ENCODE measurements around the gene TLR3.
A peak's percentile ranks its signal among the peaks of the same experiment; 100 is the strongest.
"Not testable (repeated sequence)": the region's sequence is repeated elsewhere in the genome, so short reads cannot be mapped to it uniquely, and the experiment has no call there.

TLR3 gene

DNA sequence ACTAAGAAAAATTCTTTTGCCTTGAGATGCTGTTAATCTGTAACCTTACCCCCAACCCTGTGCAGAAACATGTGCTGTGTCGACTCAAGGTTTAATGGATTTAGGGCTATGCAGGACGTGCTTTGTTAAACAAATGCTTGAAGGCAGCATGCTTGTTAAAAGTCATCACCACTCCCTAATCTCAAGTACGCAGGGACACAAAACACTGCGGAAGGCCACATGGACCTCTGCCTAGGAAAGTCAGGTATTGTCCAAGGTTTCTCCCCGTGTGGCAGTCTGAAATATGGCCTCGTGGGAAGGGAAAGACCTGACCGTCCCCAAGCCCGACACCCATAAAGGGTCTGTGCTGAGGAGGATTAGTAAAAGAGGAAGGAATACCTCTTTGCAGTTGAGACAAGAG lies 18.8 kb upstream of the TLR3 start:
- not testable (repeated sequence) for DNase-seq

DNA sequence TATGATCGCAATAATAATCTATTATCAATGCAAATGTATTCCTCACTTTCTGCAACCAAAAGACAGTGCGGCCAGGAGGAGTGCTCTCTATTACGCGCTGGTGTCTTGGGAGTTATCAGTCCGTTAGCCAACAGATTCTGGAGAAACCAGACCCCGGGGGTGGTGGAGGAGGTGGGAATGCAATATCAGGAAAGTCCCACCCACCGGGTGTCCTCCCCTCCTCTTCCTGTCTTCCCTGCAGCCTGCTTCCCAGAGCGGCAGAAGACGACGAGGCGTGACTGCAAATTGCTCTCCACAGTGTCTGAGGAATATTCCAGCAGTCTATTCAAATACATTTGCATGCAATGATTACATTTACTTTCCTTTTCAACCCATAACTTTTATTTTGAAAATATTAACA lies 17.9 kb upstream of the TLR3 start:
- DNase-seq, result no peak

DNA sequence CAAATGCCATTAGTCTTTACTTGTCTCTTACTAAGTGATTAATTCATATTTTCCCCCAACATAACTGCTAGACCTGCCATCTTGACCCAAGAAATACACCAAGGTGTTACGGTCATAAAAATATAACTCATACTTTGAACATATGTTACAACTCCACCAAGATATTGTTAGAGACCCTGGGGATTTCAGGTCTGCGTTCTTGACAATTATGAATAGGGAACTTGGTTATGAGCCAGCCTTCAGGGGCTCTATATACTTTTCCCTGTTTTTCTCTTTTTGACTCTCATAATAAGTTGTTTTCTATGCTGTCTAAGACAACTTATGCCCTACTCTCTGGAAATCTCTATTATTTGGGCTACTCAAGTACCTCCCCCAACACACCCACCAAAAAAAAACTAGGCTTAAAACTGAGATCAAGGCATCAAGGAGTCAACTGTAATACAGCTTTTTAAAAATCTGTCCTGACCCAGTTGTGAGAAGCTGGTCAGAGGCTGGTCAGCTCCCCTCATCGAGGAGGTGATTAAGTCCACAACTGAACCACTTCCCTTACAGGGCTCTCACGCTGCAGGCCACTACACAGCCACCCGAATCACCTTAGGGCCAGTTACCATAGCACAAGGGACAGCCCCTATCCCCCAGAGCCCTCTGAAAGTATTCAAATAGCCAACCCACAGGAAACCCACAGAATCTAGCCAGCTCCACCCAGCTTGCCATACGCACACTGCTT lies 10.5 kb upstream of the TLR3 start:
- DNase-seq, result peak in 1 of 2 donors; percentile 5

DNA sequence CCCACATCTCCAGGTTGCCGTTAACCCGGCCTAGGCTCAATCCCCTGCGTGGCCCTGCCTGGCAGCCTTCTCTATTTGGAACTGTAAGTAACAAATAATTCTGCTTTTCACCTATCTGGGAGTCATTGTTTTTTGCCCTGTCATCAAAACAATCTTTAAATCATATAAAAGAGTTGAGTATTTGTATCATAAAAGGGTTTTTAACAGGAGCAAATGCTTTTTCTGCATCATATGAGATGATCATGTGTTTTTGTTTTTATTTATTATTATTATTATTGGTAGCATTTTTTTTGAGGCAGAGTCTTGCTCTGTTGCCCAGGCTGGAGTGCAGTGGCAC lies 10.0 kb upstream of the TLR3 start:
- DNase-seq, result no peak

DNA sequence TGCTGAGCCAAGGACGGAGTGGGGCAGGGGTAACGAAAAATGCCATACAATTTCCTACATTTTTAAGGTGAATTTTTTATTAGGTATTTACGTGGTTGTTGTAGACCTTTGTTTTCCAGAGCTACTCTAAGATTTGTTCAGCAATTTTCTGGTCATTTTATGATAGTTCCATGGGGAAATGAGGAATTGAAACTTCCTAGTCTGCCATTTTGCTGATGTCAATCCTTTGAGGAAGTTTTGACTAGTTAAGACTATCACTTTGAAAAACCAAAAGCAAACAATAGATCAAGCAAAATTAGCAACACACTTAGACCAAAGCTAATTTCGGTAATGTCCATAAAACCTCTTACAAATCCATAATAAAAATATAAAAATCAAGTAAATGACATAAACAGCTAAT lies 7.0 kb upstream of the TLR3 start:
- DNase-seq, result no peak

DNA sequence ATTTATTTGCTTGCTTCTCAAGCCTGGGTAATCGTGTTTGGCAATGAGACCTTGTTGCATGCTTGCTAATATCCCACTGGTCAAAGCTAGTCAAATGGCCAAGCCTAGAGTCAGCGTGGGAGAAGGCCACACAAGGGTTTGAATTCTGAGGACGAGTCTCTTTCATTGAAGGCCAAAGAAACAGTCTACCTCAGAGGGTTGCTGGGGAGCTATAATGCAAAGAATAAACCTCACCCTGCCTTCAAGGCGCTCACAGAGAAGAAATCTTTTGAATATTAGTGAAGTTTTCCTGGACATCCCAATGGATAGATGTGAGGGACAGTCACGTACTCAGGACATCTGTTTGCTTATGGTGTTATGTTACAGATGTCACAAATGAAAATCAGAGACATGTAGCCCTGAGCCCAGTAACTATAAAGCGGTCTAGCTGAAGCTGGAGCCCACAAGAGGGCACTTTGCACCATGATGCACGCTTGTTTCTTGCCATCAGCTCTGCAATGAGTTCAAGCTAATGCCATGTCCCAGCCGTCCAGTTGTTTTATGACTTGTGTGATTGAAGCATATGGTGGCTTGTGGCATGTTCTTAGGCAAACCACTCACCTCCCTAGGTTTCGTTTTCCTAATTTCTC lies 1.1 kb upstream of the TLR3 start:
- peak; percentile 36 to 62 for DNase-seq

DNA sequence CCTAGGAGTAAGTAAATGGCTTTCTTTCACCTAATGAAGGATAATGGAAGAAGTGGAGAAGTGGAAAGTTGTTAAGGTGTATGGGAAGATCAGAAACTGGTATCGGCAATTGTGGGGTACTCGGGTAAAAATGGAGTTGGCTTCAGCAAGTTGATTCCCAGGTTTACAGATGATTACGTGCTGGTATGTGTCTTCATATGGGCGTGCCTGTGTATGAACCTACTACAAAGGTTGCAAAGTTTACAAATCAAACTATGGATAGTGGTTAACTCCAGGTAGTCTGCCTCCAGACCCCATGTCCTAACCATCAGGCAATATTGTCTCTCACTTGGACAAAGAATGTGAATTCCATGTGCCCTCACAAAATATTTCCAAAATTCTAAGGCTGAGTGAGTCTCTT lies 773 bp downstream of the TLR3 start:
- DNase-seq, result no peak

DNA sequence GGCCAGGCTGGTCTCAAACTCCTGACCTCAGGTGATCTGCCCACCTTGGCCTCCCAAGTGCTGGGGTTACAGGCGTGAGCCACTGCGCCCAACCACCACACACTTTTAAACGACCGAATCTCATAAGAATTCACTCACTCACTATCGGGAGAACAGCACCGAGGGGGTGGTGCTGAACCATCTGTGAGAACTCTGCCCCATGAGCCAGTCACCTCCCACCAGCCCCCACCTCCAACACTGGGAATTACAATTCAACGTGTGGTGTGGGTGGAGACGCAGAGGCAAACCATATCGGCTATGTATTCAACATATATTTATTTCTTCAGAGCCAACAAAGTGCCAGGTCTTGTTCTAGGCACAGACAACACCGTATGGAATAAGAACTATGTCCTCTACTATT lies 3.6 kb downstream of the TLR3 start:
- DNase-seq, result no peak

DNA sequence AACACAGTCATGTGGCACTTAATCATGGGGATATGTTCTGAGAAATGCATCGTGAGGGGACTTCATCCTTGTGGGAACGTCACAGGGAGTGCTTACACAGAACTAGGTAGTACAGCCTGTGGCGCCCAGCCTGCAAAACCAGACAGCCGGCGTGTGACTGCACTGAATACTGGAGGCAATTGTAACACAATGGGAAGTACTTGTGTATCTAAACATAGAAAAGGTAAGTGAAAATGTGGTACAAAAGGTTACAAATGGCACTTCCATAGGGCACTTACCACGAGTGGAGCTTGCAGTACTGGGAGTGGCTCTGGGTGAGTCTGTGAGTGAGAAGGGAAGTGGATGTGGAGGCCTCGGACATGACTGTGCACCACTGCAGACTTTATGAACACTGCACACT lies 5.2 kb downstream of the TLR3 start:
- DNase-seq, result no peak

DNA sequence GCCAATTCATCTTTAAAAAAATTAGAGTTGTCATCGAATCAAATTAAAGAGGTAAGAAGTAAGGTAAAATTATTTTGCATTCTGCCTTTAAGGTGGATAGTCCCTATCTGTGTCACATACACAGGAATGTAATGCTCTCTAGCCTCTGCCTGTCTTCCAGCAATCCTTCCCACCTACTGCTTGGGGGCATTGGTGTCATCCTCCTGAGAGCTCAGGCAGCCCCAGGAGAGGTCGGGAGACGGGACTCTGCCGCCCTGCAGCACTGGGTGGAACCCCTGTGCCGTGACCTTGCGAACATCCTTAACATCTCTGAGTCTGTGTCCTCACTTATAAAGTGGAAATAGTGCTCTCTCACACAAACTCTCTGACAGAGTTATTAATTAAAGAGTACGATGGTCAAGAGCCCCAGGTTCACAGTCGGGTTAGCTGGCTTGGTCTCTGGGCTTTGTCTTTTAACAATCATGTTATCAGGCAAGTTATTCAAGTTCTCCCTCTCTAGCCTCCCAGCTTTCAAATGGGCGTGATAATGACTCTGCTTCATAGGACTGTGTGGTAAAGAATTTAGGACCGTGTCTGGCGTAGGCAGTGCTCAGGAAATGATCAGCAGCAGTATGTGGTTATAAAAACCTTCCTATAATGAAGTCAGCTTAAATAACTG lies 10.2 kb downstream of the TLR3 start:
- DNase-seq, result no peak

DNA sequence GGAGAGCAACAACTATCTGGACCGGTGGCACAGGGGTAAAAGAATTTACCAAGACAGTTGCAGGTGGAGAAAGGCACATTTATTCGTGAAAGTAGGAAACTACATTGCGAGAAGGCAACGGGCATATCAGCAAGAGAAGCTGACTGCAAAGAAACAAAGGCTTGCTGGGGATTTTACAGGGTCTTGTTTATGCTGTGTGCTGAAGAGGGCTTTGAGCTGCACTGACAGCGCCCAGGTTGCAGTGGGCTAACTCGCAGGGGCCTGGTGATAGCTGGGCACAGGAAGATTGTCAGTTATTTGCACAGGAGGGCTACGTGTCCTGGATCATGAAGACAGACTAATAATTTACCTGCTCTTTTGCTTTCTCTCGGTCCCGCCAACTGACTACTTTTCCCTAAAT lies 10.7 kb downstream of the TLR3 start:
- DNase-seq, result no peak

DNA sequence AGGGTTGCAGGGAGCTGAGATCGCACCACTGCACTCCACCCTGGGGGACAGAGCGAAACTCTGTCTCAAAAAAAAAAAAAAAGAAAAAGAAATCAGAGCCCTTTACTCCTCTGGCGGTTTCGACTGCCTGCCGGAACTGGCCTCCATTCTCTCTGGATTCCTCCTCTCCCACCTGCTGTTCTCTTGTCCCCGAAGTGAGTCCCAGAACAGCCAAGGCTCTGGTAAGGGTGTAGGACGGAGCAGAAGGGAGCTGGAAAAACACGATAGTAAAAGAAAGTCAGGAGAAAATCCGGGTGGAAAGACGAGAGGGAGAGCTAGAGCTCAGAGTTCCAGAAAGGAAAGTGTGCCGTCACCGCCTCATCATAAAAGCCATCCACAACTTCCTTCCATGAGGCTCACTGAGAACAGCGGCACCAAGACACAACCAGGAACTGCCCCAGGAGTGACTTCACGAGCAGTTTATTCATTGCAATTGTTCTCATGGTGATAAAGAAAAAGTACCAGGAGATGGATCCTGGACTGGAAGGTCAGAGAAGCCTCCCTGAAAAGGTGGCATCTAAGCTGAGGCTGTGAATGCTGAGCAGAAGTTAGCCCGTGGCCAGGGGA lies 12.3 kb downstream of the TLR3 start:
- DNase-seq, result no peak

DNA sequence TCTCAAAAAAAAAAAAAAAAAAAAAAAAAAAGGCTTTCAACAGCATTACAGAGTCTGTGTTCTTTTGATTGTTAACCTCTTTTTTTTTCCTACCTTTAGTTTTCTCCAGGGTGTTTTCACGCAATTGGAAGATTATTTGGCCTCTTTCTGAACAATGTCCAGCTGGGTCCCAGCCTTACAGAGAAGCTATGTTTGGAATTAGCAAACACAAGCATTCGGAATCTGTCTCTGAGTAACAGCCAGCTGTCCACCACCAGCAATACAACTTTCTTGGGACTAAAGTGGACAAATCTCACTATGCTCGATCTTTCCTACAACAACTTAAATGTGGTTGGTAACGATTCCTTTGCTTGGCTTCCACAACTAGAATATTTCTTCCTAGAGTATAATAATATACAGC lies 13.3 kb downstream of the TLR3 start:
- DNase-seq, result no peak

DNA sequence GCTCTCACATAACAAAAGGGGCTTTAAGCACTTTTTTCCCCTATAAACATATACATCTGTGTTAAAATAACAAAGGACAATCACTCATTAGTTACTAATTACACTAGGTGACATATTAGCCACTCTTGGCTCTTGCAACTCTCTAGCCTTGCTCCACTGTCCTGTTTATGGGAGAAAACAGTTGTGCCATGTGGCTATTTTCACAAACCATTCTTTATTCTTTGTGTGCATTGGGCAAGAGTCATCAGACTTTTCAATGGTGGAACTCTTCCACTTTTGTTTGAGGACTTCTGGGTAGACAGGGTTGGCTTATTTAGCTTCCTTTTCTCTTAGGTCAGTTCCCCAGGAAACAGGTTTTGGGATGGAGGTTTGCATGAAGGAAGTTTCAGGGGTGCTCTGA lies 19.6 kb downstream of the TLR3 start:
- no peak for DNase-seq

DNA sequence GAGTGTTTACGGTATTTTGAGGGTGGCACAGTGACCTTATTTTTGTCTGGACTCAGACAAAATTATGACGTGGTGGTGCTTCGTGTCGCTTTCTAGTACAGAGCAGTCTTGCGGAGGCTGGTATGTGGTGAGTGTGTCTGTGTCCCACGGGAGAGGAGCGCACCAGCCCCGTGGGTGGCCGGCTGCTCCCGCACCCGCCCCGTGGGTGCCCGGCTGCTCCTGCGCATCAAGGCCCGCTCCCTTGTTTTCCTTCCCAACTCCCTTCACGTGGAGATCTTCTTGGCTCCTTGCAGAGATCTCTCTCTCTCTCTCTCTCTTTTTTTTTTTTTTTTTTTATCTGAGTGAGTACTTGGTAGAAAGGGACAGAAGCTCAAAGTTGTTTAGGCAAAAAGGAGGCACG lies 23.3 kb downstream of the TLR3 start:
- DNase-seq, result no peak

DNA sequence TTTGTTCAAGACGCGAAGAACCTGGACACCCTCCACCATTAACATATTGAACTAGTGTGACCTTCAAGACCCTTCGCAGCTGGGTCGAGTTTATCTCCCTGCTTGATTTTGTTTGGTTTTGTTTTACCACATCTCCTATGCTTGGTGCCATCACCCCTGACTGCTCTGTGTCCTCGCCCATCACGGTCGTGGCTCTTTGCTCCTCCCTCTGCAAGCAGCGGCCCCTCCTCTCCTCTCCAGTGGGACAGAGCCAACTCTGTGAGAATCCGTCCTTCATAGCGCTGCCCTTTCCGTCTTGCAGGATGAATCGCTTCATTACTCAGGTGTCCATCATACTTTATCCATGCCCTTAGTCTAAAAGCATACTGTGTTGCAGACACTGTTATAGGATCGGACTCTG lies 26.4 kb downstream of the TLR3 start:
- no peak for DNase-seq

DNA sequence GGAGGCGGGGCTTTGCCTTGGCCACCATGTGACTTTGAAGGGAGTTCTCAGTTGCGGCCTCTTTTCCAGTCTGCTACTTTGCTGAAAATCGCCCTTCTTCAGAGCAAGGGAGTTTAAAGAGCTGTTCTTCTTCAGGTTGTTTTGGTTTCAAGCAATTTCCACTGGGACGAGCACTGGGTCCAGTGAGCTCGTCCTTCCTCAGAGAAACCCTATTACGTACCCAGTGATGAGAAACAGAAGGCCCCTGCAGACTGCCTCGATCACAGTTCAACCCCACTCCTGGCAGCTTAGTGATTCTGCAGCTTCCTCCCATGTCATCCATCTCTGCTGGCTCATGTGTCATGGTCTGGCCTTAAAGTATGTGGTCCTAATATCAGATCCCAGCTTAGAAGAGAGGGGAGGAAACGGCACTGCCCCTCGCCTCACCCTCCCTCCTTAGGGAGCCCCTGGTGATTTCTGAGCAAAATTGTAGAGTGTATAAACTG lies 27.8 kb downstream of the TLR3 start:
- no peak for DNase-seq

DNA sequence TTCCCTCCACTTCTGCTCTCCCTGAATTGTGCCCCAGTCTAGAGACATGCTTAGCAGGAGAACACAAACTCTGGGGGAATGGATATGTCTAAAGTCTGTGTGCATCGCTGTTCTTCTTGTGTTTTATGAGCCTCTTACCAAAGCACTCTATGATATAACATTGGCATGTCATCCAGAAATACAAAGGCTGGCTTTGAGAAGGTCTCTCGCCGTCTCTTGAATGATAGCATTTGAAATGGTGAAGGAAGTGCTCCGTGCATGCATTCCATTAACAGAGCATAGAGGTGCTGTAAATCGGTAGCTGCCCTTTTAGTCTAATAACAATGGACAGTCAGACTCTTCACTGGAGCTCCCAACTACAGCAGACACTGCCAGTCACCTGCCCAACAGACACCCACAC lies 28.4 kb downstream of the TLR3 start:
- DNase-seq, result no peak

DNA sequence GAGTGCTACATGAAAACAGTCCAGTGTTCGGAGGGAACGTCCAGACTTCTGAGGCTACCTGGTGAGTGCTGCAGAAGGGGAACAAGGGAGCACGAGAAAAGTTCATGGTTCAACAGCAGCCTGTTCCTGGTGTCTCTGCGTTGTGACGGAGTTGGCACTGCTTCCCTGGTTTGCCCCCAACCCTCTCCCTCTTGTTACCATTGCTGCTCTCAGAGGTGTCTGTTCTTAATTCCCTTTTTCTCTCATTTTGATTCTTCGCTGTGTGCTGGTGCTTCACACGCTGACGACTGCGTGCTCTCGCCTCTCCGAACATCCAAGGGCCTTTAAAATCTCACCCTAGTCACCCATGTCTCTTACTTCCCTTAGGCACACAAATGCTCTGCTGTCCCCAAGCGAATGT lies 34.0 kb downstream of the TLR3 start:
- no peak for DNase-seq

DNA sequence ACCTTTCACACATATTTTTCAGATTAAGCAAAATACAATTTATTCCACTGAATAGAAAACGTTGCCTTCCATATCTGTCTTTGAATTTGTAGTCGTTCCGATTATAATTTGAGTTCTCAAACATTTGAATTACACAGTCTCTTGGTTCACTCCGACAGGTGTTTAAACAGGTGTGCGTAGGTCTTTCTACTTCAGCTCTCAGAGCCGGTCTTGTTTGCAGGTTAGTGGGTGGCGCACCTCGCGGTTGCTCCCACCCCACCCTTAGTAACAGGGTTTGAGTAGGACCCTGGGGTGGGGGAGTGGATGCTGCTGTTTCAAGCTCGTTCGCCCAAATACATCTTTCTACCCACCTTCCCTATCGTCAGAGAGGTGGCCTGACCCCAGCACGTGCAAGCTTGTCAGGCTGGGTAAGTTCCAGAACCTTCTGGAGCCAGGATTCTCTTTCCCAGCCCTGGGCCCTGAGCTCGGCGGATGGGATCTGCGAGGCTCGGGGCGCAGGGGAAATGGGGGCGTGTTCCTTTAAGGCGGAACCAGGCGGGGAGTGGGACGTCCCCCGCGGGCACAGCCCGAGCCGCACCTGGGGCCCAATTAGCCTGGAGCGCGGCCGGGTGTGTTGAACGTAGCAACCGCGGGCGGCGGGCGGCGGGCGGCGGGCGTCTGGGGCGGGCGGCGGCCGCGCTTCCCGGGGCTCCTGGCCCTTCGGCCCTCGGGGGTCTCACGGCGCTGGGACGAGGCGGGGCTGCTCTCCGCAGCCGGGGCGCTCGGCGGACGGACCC lies 35.3 kb downstream of the TLR3 start, which contains the start of gene FAM149A:
FAM149A (plus strand) TSS at position 591 of the 776 bp plus-strand sequence.
- DNase-seq, result peak; percentile 39 to 44

DNA sequence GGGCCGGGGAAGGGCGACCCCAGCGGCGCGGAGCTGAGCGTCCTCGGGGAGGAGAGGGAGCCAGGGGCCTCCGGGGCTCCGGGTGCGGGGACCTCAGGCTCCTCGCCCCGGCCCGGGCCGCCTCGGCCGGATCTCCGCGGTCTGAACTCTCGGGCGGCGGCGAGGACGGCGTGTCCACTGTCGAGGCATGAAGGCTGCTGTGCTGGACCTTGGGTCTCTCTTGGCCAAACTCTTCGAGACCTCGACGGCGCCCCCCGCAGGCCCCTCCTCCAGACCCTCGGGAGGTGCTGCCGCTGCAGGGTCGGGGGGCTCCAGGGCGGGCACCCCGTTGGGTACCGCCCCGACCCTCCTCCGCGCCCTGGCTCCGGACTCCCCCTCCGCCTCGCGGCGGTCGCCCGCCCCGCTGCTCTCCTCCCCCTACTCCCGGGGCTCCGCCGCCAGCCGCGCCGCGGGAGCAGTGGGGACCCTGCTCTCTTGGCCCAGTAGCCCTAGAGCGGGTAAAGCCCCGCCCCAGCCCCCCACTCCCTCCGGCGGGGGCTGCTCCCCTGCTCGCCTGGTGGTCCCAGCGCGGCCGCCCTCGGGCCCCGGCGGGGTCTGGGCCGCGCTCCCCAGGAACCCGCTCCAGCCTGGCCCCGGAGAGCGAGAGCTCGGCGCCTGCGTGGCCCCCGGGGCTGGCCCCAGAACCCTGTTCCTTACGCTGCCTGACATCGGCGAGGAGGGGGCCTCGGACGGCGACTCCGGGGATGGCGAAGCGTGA lies 36.1 kb downstream of the TLR3 start:
- no peak for DNase-seq

DNA sequence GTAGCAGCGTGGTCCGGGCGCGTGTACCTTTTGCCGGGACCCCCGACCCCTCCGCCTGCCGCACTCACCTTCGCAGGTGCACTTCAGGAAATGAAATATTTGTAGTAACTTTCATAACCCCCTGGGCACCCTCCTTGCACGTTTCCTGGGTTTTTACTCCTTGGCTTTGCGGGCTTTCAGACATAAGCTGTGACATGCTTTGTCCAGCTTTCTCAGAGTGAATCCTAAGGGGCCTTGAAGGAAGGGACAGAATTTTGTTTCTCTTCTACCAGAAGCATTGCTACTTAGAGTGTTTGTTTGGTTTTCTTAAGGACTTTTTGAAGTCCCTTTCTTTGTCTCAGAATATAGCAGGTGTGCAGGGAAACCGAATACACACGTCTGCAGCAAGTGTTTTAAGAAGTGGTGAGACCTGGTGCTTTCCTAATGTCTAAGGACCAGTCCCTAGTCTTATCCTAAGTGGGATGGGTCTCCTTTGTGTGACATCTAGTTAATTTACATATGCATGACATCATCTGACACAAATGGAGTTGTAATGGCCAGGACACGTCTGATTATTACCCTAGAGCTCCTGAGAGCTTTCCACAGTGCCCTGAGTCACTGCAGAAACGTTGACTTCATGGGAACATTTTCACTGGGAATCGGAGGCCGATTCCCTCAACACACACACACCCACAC lies 36.8 kb downstream of the TLR3 start:
- no peak for DNase-seq
